Tibial artery (tissue), 4 donors: Measurements from ENCODE around the gene SPEM1.

ENCODE experiments used
- DNase-seq, 2 donors: peaks; one replicate each; pipeline ENCODE4 v3.0.0-alpha.2; 2019
- H3K27ac ChIP-seq, 2 donors: fragments of 200-600 bp; sonication (generic) in 1 of 2; 1 replicate in 1 of 2; 2 replicates in 1 of 2; pipeline ENCODE4 v1.5.1; 2018 to 2019; ENCODE audit warnings: mild to moderate bottlenecking in 1 of 2
- H3K27me3 ChIP-seq, 2 donors: fragments of 200-600 bp; sonication (generic) in 1 of 2; one replicate each; pipeline versions ENCODE4 v1.5.1 to v1.6.0; 2016 to 2019
- H3K36me3 ChIP-seq, 3 donors: fragments of 200-600 bp; sonication (generic) in 2 of 3; one replicate each; pipeline ENCODE4 v1.5.1; 2016 to 2019; ENCODE audit warnings: mild to moderate bottlenecking in 2 of 3
- H3K4me1 ChIP-seq, 4 donors: fragments of 200-600 bp; sonication (generic) in 2 of 4; 1 replicate in 3 of 4; 2 replicates in 1 of 4; pipeline ENCODE4 v1.5.1; 2016 to 2019
- H3K4me3 ChIP-seq, 2 donors: fragments of 200-600 bp; sonication (generic) in 1 of 2; 1 replicate in 1 of 2; 2 replicates in 1 of 2; pipeline ENCODE4 v1.5.1; 2018 to 2019; ENCODE audit warnings: mild to moderate bottlenecking in 2 of 2
- H3K9me3 ChIP-seq, 3 donors: fragments of 200-600 bp; sonication (generic) in 1 of 3; one replicate each; pipeline ENCODE4 v1.5.1; 2016 to 2019
- intact Hi-C: fragments of 100-400 bp; cut with DNase I; formaldehyde crosslinking; loops from one replicate; pipeline ENCODE4 v1.15.0; 2023; ENCODE audit warnings: low total_unique reads
- TF ChIP-seq, protein P1 (sequence below), 2 experiments: fragments of 200-600 bp in 1 of 2; fragments of 450-650 bp in 1 of 2; IDR thresholded peaks; one replicate each; pipeline ENCODE4 v1.5.1; 2017 to 2019; ENCODE audit warnings: antibody characterized with exemption in 2 of 2, mild to moderate bottlenecking in 1 of 2, moderate library complexity in 1 of 2

SPEM1 gene

GRCh38 chr17:7411427-7411750 is 8.7 kb upstream of the SPEM1 start:
- intact Hi-C loops: no loop called here
- no peak overlapping the region for H3K27ac ChIP-seq
- DNase-seq: no peak
- H3K27me3 ChIP-seq: no peaks in the 10 kb centered on the region
- H3K36me3 ChIP-seq: peaks cover 10 to 53% (median 19%) of the 10 kb centered on the region in 3 donors
- no peak overlapping the region for H3K4me3 ChIP-seq
- no peaks in the 10 kb centered on the region for H3K9me3 ChIP-seq
- TF ChIP-seq, protein P1, sequence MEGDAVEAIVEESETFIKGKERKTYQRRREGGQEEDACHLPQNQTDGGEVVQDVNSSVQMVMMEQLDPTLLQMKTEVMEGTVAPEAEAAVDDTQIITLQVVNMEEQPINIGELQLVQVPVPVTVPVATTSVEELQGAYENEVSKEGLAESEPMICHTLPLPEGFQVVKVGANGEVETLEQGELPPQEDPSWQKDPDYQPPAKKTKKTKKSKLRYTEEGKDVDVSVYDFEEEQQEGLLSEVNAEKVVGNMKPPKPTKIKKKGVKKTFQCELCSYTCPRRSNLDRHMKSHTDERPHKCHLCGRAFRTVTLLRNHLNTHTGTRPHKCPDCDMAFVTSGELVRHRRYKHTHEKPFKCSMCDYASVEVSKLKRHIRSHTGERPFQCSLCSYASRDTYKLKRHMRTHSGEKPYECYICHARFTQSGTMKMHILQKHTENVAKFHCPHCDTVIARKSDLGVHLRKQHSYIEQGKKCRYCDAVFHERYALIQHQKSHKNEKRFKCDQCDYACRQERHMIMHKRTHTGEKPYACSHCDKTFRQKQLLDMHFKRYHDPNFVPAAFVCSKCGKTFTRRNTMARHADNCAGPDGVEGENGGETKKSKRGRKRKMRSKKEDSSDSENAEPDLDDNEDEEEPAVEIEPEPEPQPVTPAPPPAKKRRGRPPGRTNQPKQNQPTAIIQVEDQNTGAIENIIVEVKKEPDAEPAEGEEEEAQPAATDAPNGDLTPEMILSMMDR (IDR thresholded peaks at IDR 0.05): no peak
- peaks cover 0 to 2% (median under 1%) of the 10 kb centered on the region in 4 donors for H3K4me1 ChIP-seq

- Histone ChIP-seq H3K9me3 (no peaks in the 10 kb centered on the region), H3K27me3 (no peaks in the 10 kb centered on the region), H3K36me3 (peaks cover 10 to 66% (median 32%) of the 10 kb centered on the region in 3 donors), H3K4me3 (no peak overlapping the region), H3K4me1 (no peaks in the 10 kb centered on the region), H3K27ac (no peak overlapping the region)
- DNase-seq: no peak
- TF ChIP-seq, protein P1 (IDR thresholded peaks at IDR 0.05): no peak
- intact Hi-C loops: no loop called here
Observed at GRCh38 chr17:7413346-7413985, 6.7 kb upstream of the SPEM1 start.

GRCh38 chr17:7414837-7415236 is 5.3 kb upstream of the SPEM1 start:
- H3K4me3 ChIP-seq: no peak overlapping the region
- H3K27ac ChIP-seq: no peak overlapping the region
- peaks cover 0 to 5% of the 10 kb centered on the region in 2 donors for H3K27me3 ChIP-seq
- H3K4me1 ChIP-seq: no peaks in the 10 kb centered on the region
- peaks cover under 1 to 52% (median 27%) of the 10 kb centered on the region in 3 donors for H3K36me3 ChIP-seq
- TF ChIP-seq, protein P1 (IDR thresholded peaks at IDR 0.05): no peak
- intact Hi-C loops: no loop called here
- no peaks in the 10 kb centered on the region for H3K9me3 ChIP-seq
- DNase-seq: no peak

DNA sequence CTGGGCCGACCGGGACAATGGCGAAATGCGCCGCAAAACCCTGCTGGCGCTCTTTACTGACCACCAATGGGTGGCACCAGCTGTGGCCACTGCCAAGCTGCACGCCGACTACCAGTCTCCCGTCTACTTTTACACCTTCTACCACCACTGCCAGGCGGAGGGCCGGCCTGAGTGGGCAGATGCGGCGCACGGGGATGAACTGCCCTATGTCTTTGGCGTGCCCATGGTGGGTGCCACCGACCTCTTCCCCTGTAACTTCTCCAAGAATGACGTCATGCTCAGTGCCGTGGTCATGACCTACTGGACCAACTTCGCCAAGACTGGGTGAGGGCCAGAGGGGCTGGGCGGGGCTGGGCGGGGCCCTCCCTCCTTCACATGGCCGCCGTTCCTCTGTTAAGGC is 4.3 kb upstream of the SPEM1 start:
- no peak overlapping the region for H3K4me3 ChIP-seq
- H3K27me3 ChIP-seq: peaks cover 0 to 9% of the 10 kb centered on the region in 2 donors
- DNase-seq: no peak
- no peaks in the 10 kb centered on the region for H3K4me1 ChIP-seq
- intact Hi-C loops: no loop called here
- peaks cover 0 to 43% (median 20%) of the 10 kb centered on the region in 3 donors for H3K36me3 ChIP-seq
- H3K27ac ChIP-seq: no peak overlapping the region
- no peaks in the 10 kb centered on the region for H3K9me3 ChIP-seq
- TF ChIP-seq, protein P1 (IDR thresholded peaks at IDR 0.05): no peak

DNA sequence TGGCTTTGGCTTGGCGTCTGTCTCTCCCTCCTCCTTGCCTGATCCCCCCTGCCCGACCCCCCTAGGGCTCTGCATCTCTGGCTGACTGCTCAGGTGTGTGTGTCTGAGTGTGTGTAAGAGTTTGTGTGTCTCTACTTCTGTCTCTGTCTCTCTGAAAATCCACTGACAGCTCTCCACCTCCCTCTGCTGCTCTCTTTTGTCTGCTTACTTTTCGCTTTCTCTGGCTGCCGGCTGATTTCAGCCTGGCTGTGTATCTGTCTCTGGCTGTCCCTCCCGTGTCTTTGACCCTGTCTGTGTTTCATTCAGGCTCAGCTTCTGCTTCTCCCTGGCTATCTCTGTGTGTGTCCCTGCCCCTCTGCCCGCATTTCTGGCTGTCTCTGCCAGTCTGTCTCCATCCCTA is 3.8 kb upstream of the SPEM1 start:
- peaks cover 0 to 9% of the 10 kb centered on the region in 2 donors for H3K27me3 ChIP-seq
- no peaks in the 10 kb centered on the region for H3K4me1 ChIP-seq
- no peak overlapping the region for H3K27ac ChIP-seq
- H3K4me3 ChIP-seq: no peak overlapping the region
- intact Hi-C loops: no loop called here
- H3K36me3 ChIP-seq: peaks cover 0 to 40% (median 20%) of the 10 kb centered on the region in 3 donors
- TF ChIP-seq, protein P1 (IDR thresholded peaks at IDR 0.05): no peak
- H3K9me3 ChIP-seq: no peaks in the 10 kb centered on the region
- no peak for DNase-seq
